H1 (cell line): ENCODE measurements around the gene KCNK3. TPM values are rescaled to one million over a fixed set of nuclear protein-coding genes. Genes with fewer than 3 reads are reported as not detected.

Experiments used
- CTCF ChIA-PET: fragments of 300-600 bp; sonication (Branson Sonifier 250); formaldehyde crosslinking; loops from one replicate; lab custom pipeline; 2021; ENCODE audit not compliant: partially characterized antibody; lab: Charles Lee
- POLR2A ChIA-PET: fragments of 300-600 bp; sonication (Branson Sonifier 250); formaldehyde crosslinking; loops from one replicate; lab custom pipeline; 2021; ENCODE audit warnings: inconsistent platforms; ENCODE audit not compliant: partially characterized antibody; lab: Charles Lee
- DNase-seq, 2 experiments: peaks; one replicate each; pipeline versions ENCODE4 v3.0.0 to v3.0.0-alpha.2; 2010 to 2022; ENCODE audit warnings: low spot score in 2 of 2, low read depth in 1 of 2, mixed read lengths in 1 of 2
- FAIRE-seq: peaks from 2 replicates; lab custom pipeline; 2011; peaks lifted over from hg19 to GRCh38; lab: Jason Lieb, UNC
- H2AFZ ChIP-seq: 2 replicates; pipeline ENCODE4 v1.8.1; 2012; ENCODE audit warnings: low read length, inconsistent platforms
- H2AK5ac ChIP-seq: 2 replicates; pipeline ENCODE4 v1.6.1; 2013; ENCODE audit warnings: low read depth, low read length
- H2BK120ac ChIP-seq: replicated peaks from 2 replicates; pipeline ENCODE3; 2013; ENCODE audit warnings: low read depth, low read length, inconsistent platforms
- H2BK12ac ChIP-seq: 2 replicates; pipeline ENCODE4 v1.6.1; 2013; ENCODE audit warnings: low read depth, low read length
- H2BK15ac ChIP-seq: 2 replicates; pipeline ENCODE4 v1.6.1; 2013; ENCODE audit warnings: low read length
- H2BK20ac ChIP-seq: 2 replicates; pipeline ENCODE4 v1.6.1; 2013; ENCODE audit warnings: low read length
- H2BK5ac ChIP-seq: 2 replicates; pipeline ENCODE4 v1.6.1; 2013; ENCODE audit warnings: low read depth, low read length
- H3K14ac ChIP-seq: 2 replicates; pipeline ENCODE4 v1.6.1; 2013; ENCODE audit warnings: inconsistent platforms; ENCODE audit not compliant: insufficient read length
- H3K18ac ChIP-seq: 2 replicates; pipeline ENCODE4 v1.6.1; 2013; ENCODE audit warnings: low read length; ENCODE audit errors: extremely low read depth
- H3K23ac ChIP-seq: 2 replicates; pipeline ENCODE4 v1.6.1; 2013; ENCODE audit warnings: inconsistent platforms; ENCODE audit not compliant: insufficient read length
- H3K23me2 ChIP-seq: 2 replicates; pipeline ENCODE4 v1.6.1; 2013; ENCODE audit warnings: low read depth, low read length
- H3K27ac ChIP-seq: 2 replicates; pipeline ENCODE4 v1.6.1; 2011; ENCODE audit warnings: low read depth, low read length, inconsistent platforms
- H3K27me3 ChIP-seq, 4 experiments: replicated peaks in 1 of 4; 1 replicate in 1 of 4; 2 replicates in 3 of 4; pipeline versions ENCODE4 v1.6.1 to v1.8.1; 2011 to 2013; ENCODE audit warnings: low read length in 3 of 4, mild to moderate bottlenecking in 3 of 4, inconsistent platforms in 2 of 4, mixed read lengths in 2 of 4, moderate library complexity in 1 of 4; ENCODE audit not compliant: control insufficient read depth in 3 of 4, insufficient read depth in 3 of 4; ENCODE audit errors: extremely low read depth in 1 of 4
- H3K36me3 ChIP-seq, 4 experiments: 2 replicates each; pipeline versions ENCODE4 v1.6.1 to v1.8.1; 2011 to 2013; ENCODE audit warnings: mild to moderate bottlenecking in 4 of 4, low read length in 3 of 4, moderate library complexity in 2 of 4, control low read depth in 1 of 4, inconsistent platforms in 1 of 4; ENCODE audit not compliant: insufficient read depth in 4 of 4, control insufficient read depth in 2 of 4
- H3K4ac ChIP-seq: replicated peaks from 2 replicates; pipeline ENCODE3; 2013; ENCODE audit warnings: low read length, low read depth, mixed read lengths, inconsistent platforms; ENCODE audit not compliant: insufficient read length
- H3K4me1 ChIP-seq, 4 experiments: replicated peaks in 1 of 4; 1 replicate in 1 of 4; 2 replicates in 3 of 4; pipeline versions ENCODE4 v1.6.1 to v1.8.1; 2011 to 2013; ENCODE audit warnings: low read length in 3 of 4, inconsistent platforms in 2 of 4, mixed read lengths in 1 of 4; ENCODE audit not compliant: insufficient read depth in 4 of 4, control insufficient read depth in 3 of 4
- H3K4me2 ChIP-seq, 2 experiments: 2 replicates each; pipeline versions ENCODE4 v1.6.1 to v1.8.1; 2011 to 2013; ENCODE audit warnings: low read depth in 2 of 2, low read length in 2 of 2, control low read depth in 1 of 2, inconsistent platforms in 1 of 2, mild to moderate bottlenecking in 1 of 2; ENCODE audit not compliant: insufficient read depth in 1 of 2
- H3K4me3 ChIP-seq, 4 experiments: fragments of 200-600, 300-600 bp in 1 of 4; sonication (generic), shearing (Covaris generic), sonication (Bioruptor Twin) in 1 of 4; 2 replicates each; pipeline versions ENCODE4 v1.5.1 to v1.8.1; 2011 to 2016; ENCODE audit warnings: low read length in 4 of 4, low read depth in 3 of 4, control low read depth in 2 of 4, inconsistent platforms in 2 of 4, mild to moderate bottlenecking in 2 of 4, mixed read lengths in 1 of 4, moderate library complexity in 1 of 4; ENCODE audit not compliant: insufficient read depth in 2 of 4; ENCODE audit errors: extremely low read depth in 1 of 4
- H3K56ac ChIP-seq: replicated peaks from 2 replicates; pipeline ENCODE3; 2013; ENCODE audit warnings: low read depth, mild to moderate bottlenecking, mixed read lengths, low read length, inconsistent platforms; ENCODE audit not compliant: insufficient read length
- H3K79me1 ChIP-seq: 2 replicates; pipeline ENCODE4 v1.6.1; 2013; ENCODE audit warnings: low read depth, low read length, control low read depth
- H3K79me2 ChIP-seq, 2 experiments: 2 replicates each; pipeline versions ENCODE4 v1.6.1 to v1.8.1; 2012 to 2013; ENCODE audit warnings: low read length in 2 of 2, mild to moderate bottlenecking in 2 of 2, inconsistent platforms in 1 of 2; ENCODE audit not compliant: insufficient read depth in 2 of 2, control insufficient read depth in 1 of 2
- H3K9ac ChIP-seq, 4 experiments: replicated peaks in 1 of 4; 1 replicate in 1 of 4; 2 replicates in 3 of 4; pipeline versions ENCODE4 v1.6.1 to v1.8.1; 2011 to 2013; ENCODE audit warnings: low read depth in 3 of 4, low read length in 3 of 4, control low read depth in 2 of 4, mild to moderate bottlenecking in 2 of 4, moderate library complexity in 2 of 4, inconsistent platforms in 1 of 4; ENCODE audit errors: extremely low read depth in 1 of 4
- H3K9me3 ChIP-seq, 2 experiments: 2 replicates each; pipeline versions ENCODE4 v1.6.1 to v1.8.1; 2012 to 2013; ENCODE audit warnings: mild to moderate bottlenecking in 2 of 2, moderate library complexity in 2 of 2, control low read depth in 1 of 2, inconsistent platforms in 1 of 2, low read depth in 1 of 2, low read length in 1 of 2, mixed read lengths in 1 of 2; ENCODE audit not compliant: insufficient read depth in 2 of 2
- H4K20me1 ChIP-seq, 2 experiments: replicated peaks in 1 of 2; 2 replicates each; pipeline versions ENCODE3 to v1.8.1; 2011 to 2013; ENCODE audit warnings: inconsistent platforms in 2 of 2, low read length in 2 of 2, mild to moderate bottlenecking in 1 of 2; ENCODE audit not compliant: insufficient read depth in 2 of 2, control insufficient read depth in 1 of 2
- H4K5ac ChIP-seq: 2 replicates; pipeline ENCODE4 v1.6.1; 2013; ENCODE audit warnings: low read length, low read depth, mixed read lengths, inconsistent platforms; ENCODE audit not compliant: insufficient read length
- H4K8ac ChIP-seq: 2 replicates; pipeline ENCODE4 v1.8.0; 2013; ENCODE audit warnings: mild to moderate bottlenecking, moderate library complexity, low read length, inconsistent platforms; ENCODE audit not compliant: insufficient read depth; ENCODE audit errors: extremely low read depth
- H4K91ac ChIP-seq: replicated peaks from 2 replicates; pipeline ENCODE3; 2013; ENCODE audit warnings: low read length, mixed read lengths, inconsistent platforms; ENCODE audit not compliant: insufficient read length
- POU5F1 ChIP-seq: IDR thresholded peaks from 2 replicates; pipeline ENCODE4 v1.6.1; 2011; ENCODE audit warnings: low read depth, mild to moderate bottlenecking, low read length, moderate library complexity
- RNF2 ChIP-seq: fragments of 200-900, 300-1000 bp; sonication (generic); IDR thresholded peaks from 2 replicates; pipeline ENCODE4 v1.7.1; 2016; ENCODE audit warnings: borderline replicate concordance, low read depth, mild to moderate bottlenecking, antibody characterized with exemption, low read length; ENCODE audit not compliant: poor library complexity, severe bottlenecking; ENCODE audit errors: missing control alignments
- SIRT6 ChIP-seq: IDR thresholded peaks from one replicate; pipeline ENCODE4 v1.7.1; 2012; ENCODE audit warnings: low read length, inconsistent platforms
- SIX5 ChIP-seq: IDR thresholded peaks from 2 replicates; pipeline ENCODE4 v1.6.1; 2011; ENCODE audit warnings: mild to moderate bottlenecking, low read depth, low read length
- WGBS, 2 experiments: shearing (Covaris generic) in 1 of 2; methylation state at CpG; one replicate each; pipeline versions ENCODE4 v1.1.6 to v1.1.7; 2013 to 2015; ENCODE audit warnings: low lambda C conversion rate in 2 of 2, mixed read lengths in 2 of 2, inconsistent platforms in 1 of 2, low coverage in 1 of 2, missing lambda C conversion rate in 1 of 2; ENCODE audit not compliant: insufficient replicate concordance in 2 of 2, insufficient coverage in 1 of 2, insufficient read length in 1 of 2; ENCODE audit errors: extremely low coverage in 1 of 2, missing lambda C conversion rate in 1 of 2; 5-methylcytosine and 5-hydroxymethylcytosine counted together
- polyA plus RNA-seq, 7 experiments: library from polyadenylated mRNA; depleted of rRNA in 3 of 7; stranded (reverse) in 5 of 7; unstranded in 2 of 7; fragments of >200 nt in 5 of 7; fragments of 200-250 nt in 2 of 7; gene quantifications; 1 replicate in 5 of 7; 2 replicates in 1 of 7; 4 replicates in 1 of 7; pipeline versions ENCODE4 v1.2.1 to v1.2.3, GENCODE V29; 2011 to 2013; ENCODE audit warnings: missing spikeins in 2 of 7, mixed read lengths in 2 of 7
- total RNA-seq: library from RNA; stranded (reverse); fragmentation: NEBNext Ultra II Directional; extraction: Animal tissue kit (Norgen Biotek cat#: 25700); gene quantifications from 2 replicates; pipeline ENCODE4 v1.2.1, GENCODE V29; 2021
- TF ChIP-seq, protein P1 (sequence below): IDR thresholded peaks from 2 replicates; pipeline ENCODE4 v1.6.1; 2012; ENCODE audit warnings: inconsistent platforms

Gene KCNK3
- total and polyA plus RNA-seq, 2 of the 8 experiments (the other 6 are each of a cell fraction or from before 2014, with no cell fraction given), result 0.29 to 0.30 TPM

- no peaks in the 10 kb centered on the region for H3K79me2 ChIP-seq
- no peaks in the 10 kb centered on the region for H4K20me1 ChIP-seq
- peaks cover 0 to 11% (median 5%) of the 10 kb centered on the region in 4 experiments; a peak in 4 of 7 replicates for H3K4me1 ChIP-seq
- H3K9me3 ChIP-seq, result no peaks in the 10 kb centered on the region
- 0 out of 2 replicates have a peak overlapping the region, but pooled peaks have one; percentile 24 for H2BK5ac ChIP-seq
- no peaks in the 10 kb centered on the region for H3K23me2 ChIP-seq
- FAIRE-seq (no peak), DNase-seq (no peak)
- no peaks in the 10 kb centered on the region; a peak in 1 of 7 replicates for H3K27me3 ChIP-seq
- H3K36me3 ChIP-seq, result no peaks in the 10 kb centered on the region
- H4K8ac ChIP-seq, result no peak overlapping the region; the same call in 1 of the 2 replicates
- H3K4ac ChIP-seq, result no peak overlapping the region
- H3K18ac ChIP-seq, result no peak overlapping the region; the same call in 1 of the 2 replicates
- no peak overlapping the region for H2AK5ac ChIP-seq
- H2BK12ac ChIP-seq, result no peak overlapping the region
- H2AFZ ChIP-seq, result no peak overlapping the region
- H3K23ac ChIP-seq, result no peak overlapping the region
- CTCF ChIA-PET, result interaction anchor here (0.9 to 4.4 kb wide), 11 partner anchors 8 to 125 kb away, joined by 3 to 26 read pairs (median 5); no protein-coding TSS in a partner anchor
- no peak overlapping the region for H4K91ac ChIP-seq
- H2BK120ac ChIP-seq, result no peak overlapping the region
- no peak overlapping the region for H2BK20ac ChIP-seq
- H3K4me2 ChIP-seq, result no peak overlapping the region
- no peaks in the 10 kb centered on the region for H3K79me1 ChIP-seq
- WGBS, 2 experiments, result 84% methylated on average over 15 of the region's 17 CpGs; no CpG with 5 or more reads in 1 of the 2 experiments
- H3K14ac ChIP-seq, result no peak overlapping the region
- H3K4me3 ChIP-seq, result no peak overlapping the region
- TF ChIP-seq SIX5 (no peak), POU5F1 (no peak), RNF2 (no peak), SIRT6 (no peak)
- TF ChIP-seq, protein P1, sequence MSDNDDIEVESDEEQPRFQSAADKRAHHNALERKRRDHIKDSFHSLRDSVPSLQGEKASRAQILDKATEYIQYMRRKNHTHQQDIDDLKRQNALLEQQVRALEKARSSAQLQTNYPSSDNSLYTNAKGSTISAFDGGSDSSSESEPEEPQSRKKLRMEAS, result no peak
- no peak overlapping the region for H3K56ac ChIP-seq
- POLR2A ChIA-PET, result interaction anchor here (1.6 kb wide), 1 partner anchor 14 kb away, joined by 3 read pairs; no protein-coding TSS in a partner anchor
- no peak overlapping the region for H3K9ac ChIP-seq
- H4K5ac ChIP-seq, result no peak overlapping the region
- H3K27ac ChIP-seq, result no peak overlapping the region
- H2BK15ac ChIP-seq, result no peak overlapping the region
Observed at GRCh38 chr2:26710743-26711456, 18.4 kb downstream of the KCNK3 start.
